Hepatocyte (in vitro differentiated cells): Measurements from ENCODE around the gene SCART1.

ENCODE experiments used
- EZH2phosphoT487 ChIP-seq: fragments of 200-600 bp; sonication (generic); IDR thresholded peaks from one replicate; pipeline ENCODE4 v1.6.1; 2018; ENCODE audit warnings: antibody characterized with exemption, mild to moderate bottlenecking, low read depth, moderate library complexity; ENCODE audit not compliant: unreplicated experiment, severe bottlenecking
- TF ChIP-seq, protein P1 (sequence below): fragments of 200-600 bp; sonication (generic); IDR thresholded peaks from 2 replicates; pipeline ENCODE4 v1.5.1; 2016; ENCODE audit warnings: antibody characterized with exemption, mild to moderate bottlenecking; ENCODE audit not compliant: poor library complexity

DNA sequence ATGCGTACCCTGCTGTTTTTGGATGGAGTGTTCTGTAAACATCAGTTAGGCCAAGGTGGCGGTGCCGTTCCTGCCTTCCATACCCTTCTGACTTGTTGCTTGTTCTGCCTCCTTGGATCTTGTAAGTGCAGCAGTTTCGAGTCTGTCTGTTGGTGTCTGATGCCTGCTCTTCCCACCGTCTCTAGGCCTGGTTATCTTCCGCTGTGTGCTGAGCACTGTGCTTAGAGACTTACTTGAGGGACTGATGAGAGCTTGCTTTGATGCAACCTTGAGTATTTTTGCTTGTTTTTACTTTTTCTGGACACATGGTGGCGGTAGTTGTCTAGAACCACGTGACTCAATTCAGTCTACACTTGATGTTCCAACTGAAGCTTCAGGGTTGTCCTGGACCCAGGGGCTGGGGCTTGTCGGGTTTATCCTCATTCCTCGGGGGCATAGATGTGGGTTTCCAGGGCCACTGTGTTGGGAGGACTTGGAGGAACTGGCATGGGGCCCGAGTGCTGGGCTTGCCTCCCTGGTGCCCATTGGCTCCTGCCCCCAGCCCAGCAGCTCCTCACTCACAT is 15.0 kb upstream of the SCART1 start:
- TF ChIP-seq, protein P1, sequence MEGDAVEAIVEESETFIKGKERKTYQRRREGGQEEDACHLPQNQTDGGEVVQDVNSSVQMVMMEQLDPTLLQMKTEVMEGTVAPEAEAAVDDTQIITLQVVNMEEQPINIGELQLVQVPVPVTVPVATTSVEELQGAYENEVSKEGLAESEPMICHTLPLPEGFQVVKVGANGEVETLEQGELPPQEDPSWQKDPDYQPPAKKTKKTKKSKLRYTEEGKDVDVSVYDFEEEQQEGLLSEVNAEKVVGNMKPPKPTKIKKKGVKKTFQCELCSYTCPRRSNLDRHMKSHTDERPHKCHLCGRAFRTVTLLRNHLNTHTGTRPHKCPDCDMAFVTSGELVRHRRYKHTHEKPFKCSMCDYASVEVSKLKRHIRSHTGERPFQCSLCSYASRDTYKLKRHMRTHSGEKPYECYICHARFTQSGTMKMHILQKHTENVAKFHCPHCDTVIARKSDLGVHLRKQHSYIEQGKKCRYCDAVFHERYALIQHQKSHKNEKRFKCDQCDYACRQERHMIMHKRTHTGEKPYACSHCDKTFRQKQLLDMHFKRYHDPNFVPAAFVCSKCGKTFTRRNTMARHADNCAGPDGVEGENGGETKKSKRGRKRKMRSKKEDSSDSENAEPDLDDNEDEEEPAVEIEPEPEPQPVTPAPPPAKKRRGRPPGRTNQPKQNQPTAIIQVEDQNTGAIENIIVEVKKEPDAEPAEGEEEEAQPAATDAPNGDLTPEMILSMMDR: no peak
- no peak for TF ChIP-seq EZH2phosphoT487
